ENCODE data around the gene DALRD3.

GRCh38 chr3:49013113-49013737, 5.2 kb downstream of the DALRD3 start:
- TF ChIP-seq CTCF (IDR thresholded peaks at IDR 0.05) (no peak), EZH2 (IDR thresholded peaks at IDR 0.05) (no peak)
